Keratinocyte (primary cell): Measurements from ENCODE around the gene ZNF438.

Experiments
- CTCF ChIP-seq, 3 experiments: IDR thresholded peaks in 1 of 3; conservative IDR thresholded peaks in 1 of 3; optimal IDR thresholded peaks in 1 of 3; 2 replicates in 2 of 3; 3 replicates in 1 of 3; pipeline versions ENCODE3 to v1.5.1; 2011; ENCODE audit warnings: low read length in 3 of 3, mild to moderate bottlenecking in 3 of 3, moderate library complexity in 2 of 3, control low read depth in 1 of 3, inconsistent platforms in 1 of 3; ENCODE audit not compliant: insufficient read depth in 2 of 3; ENCODE audit errors: extremely low read depth in 1 of 3
- EZH2 ChIP-seq: IDR thresholded peaks from one replicate; pipeline ENCODE4 v1.6.1; 2012; ENCODE audit warnings: inconsistent platforms, mild to moderate bottlenecking, low read length, moderate library complexity

DNA sequence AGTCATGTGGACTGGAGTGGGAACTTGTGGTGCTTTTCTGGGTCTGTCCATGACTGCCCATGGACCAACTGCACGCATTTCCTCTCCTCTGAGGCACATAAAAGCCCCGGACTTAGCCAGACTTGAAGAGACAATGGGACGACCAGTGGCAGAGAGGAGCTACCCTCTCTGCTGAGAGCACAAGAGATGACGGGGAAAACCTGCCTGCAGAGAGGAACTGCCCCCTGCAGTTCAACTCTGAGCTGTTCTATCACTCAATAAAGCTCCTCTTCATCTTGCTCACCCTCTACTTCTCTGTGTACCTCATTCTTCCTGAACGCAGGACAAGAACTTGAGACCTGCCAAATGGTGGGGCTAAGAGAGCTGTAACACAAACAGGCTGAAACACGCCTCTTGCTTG is 184.5 kb downstream of the ZNF438 start:
- TF ChIP-seq CTCF (optimal IDR thresholded peaks at IDR 0.05 in 1 of 3, IDR thresholded peaks at IDR 0.05 in 1 of 3, conservative IDR thresholded peaks at IDR 0.05 in 1 of 3; ENCODE audit: extremely low read depth in 1 of 3, insufficient read depth in 2 of 3, low read length in 3 of 3) (no peak), EZH2 (no peak)
